HEK293T (cell line): Measurements from ENCODE around the gene LCP2.

Source experiments
- CTCF ChIA-PET: fragments of 350-600 bp; formaldehyde crosslinking; extraction: SDS; loops from one replicate; lab custom pipeline; 2021; ENCODE audit warnings: antibody characterized with exemption, inconsistent platforms; lab: Yijun Ruan, JAX
- POLR2A ChIA-PET: fragments of 350-600 bp; formaldehyde crosslinking; extraction: SDS; loops from one replicate; lab custom pipeline; 2020; ENCODE audit warnings: antibody characterized with exemption, inconsistent platforms; lab: Yijun Ruan, JAX
- DNase-seq: peaks from one replicate; pipeline ENCODE4 v3.0.0; 2012; ENCODE audit warnings: mixed read lengths; ENCODE audit errors: extremely low spot score
- ARNT ChIP-seq: fragments of 450-650 bp; IDR thresholded peaks from 2 replicates; pipeline ENCODE4 v1.6.1; 2017; ENCODE audit warnings: mild to moderate bottlenecking
- BHLHE40 ChIP-seq: fragments of 450-650 bp; IDR thresholded peaks from 2 replicates; pipeline ENCODE4 v1.6.1; 2016; ENCODE audit warnings: mild to moderate bottlenecking, moderate library complexity, borderline replicate concordance
- CTBP1 ChIP-seq: fragments of 450-650 bp; IDR thresholded peaks from 2 replicates; pipeline ENCODE4 v1.6.1; 2016; ENCODE audit warnings: borderline replicate concordance
- ELF4 ChIP-seq: fragments of 450-650 bp; IDR thresholded peaks from 2 replicates; pipeline ENCODE4 v1.6.1; 2017; ENCODE audit warnings: antibody characterized with exemption
- FOXA1 ChIP-seq: fragments of 450-650 bp; IDR thresholded peaks from 2 replicates; pipeline ENCODE4 v1.6.1; 2016; ENCODE audit warnings: mild to moderate bottlenecking
- FOXK2 ChIP-seq: fragments of 450-650 bp; IDR thresholded peaks from 2 replicates; pipeline ENCODE4 v1.6.1; 2016; ENCODE audit warnings: mild to moderate bottlenecking
- FOXM1 ChIP-seq: fragments of 450-650 bp; IDR thresholded peaks from 2 replicates; pipeline ENCODE4 v1.6.1; 2017; ENCODE audit warnings: mild to moderate bottlenecking, borderline replicate concordance
- HDGF ChIP-seq: fragments of 450-650 bp; IDR thresholded peaks from 2 replicates; pipeline ENCODE4 v1.6.1; 2017; ENCODE audit warnings: antibody characterized with exemption, borderline replicate concordance
- L3MBTL2 ChIP-seq: fragments of 450-650 bp; conservative IDR thresholded peaks from 2 replicates; pipeline ENCODE4 v1.6.1; 2016; ENCODE audit warnings: mild to moderate bottlenecking
- LEF1 ChIP-seq: fragments of 450-650 bp; IDR thresholded peaks from 2 replicates; pipeline ENCODE4 v1.6.1; 2017; ENCODE audit warnings: mild to moderate bottlenecking, borderline replicate concordance
- NFRKB ChIP-seq: fragments of 450-650 bp; IDR thresholded peaks from 2 replicates; pipeline ENCODE4 v1.6.1; 2016; ENCODE audit warnings: mild to moderate bottlenecking, moderate library complexity
- SP1 ChIP-seq: fragments of 450-650 bp; IDR thresholded peaks from 2 replicates; pipeline ENCODE4 v1.6.1; 2017
- SUZ12 ChIP-seq: fragments of 450-650 bp; IDR thresholded peaks from 2 replicates; pipeline ENCODE4 v1.6.1; 2016; ENCODE audit warnings: mild to moderate bottlenecking
- TARDBP ChIP-seq: fragments of 450-650 bp; IDR thresholded peaks from 2 replicates; pipeline ENCODE4 v1.6.1; 2016
- ZNF384 ChIP-seq: fragments of 450-650 bp; IDR thresholded peaks from 2 replicates; pipeline ENCODE4 v1.6.1; 2016
- TF ChIP-seq, protein P1 (sequence below): fragments of 450-650 bp; IDR thresholded peaks from 2 replicates; pipeline ENCODE4 v1.6.1; 2016

The LCP2 gene

DNA sequence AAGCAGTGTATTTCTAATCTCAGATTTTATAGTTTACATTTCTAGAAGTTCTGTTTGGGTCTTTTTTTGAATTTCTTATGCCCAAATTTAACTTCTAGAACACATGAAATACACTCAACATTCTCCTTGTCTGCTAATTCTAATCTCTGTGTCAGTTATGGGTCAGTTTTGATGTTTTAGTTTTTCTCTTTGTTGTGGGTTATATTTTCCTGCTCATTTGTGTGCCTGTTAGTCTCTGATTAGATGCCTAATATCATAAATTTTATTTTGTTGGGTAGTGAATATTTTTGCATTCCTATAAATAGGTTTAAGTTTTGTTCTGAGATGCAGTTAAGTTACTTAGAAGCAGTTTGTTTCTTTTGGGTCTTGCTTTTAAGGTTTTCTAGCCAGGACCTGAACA, 12.4 kb downstream of the LCP2 start:
- TF ChIP-seq FOXM1 (no peak), FOXA1 (no peak), FOXK2 (no peak), HDGF (no peak), SUZ12 (no peak), BHLHE40 (no peak), ZNF384 (no peak), ARNT (no peak), SP1 (no peak), L3MBTL2 (no peak), CTBP1 (no peak), ELF4 (no peak), TARDBP (no peak), NFRKB (no peak), LEF1 (no peak)
- TF ChIP-seq, protein P1, sequence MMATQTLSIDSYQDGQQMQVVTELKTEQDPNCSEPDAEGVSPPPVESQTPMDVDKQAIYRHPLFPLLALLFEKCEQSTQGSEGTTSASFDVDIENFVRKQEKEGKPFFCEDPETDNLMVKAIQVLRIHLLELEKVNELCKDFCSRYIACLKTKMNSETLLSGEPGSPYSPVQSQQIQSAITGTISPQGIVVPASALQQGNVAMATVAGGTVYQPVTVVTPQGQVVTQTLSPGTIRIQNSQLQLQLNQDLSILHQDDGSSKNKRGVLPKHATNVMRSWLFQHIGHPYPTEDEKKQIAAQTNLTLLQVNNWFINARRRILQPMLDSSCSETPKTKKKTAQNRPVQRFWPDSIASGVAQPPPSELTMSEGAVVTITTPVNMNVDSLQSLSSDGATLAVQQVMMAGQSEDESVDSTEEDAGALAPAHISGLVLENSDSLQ, result no peak
- DNase-seq, result no peak
- ChIA-PET POLR2A (no interaction called here), CTCF (no interaction called here)

DNA sequence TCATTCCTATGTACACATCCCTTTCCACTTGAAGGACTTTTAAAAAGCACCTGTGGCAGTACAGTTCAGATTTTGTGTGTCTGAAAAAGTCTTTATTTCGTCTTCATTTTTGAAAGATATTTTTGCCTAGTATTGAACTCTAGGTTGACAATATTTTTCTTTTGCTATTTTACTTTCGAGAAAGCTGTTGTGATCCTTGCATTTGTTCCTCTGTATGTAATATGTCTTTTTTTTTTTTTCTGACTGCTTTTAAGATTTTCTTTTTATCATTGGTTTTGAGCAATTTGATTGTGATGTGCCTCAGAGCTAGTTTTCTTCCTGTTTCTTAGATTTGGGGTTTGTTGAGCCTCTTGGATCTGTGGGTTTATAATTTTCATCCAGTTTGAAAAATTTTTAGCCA, 13.3 kb downstream of the LCP2 start:
- ChIA-PET POLR2A (no interaction called here), CTCF (no interaction called here)
- no peak for DNase-seq
- TF ChIP-seq LEF1 (no peak), NFRKB (no peak), ZNF384 (no peak), TARDBP (no peak), CTBP1 (no peak), ARNT (no peak), ELF4 (no peak), SUZ12 (no peak), BHLHE40 (no peak), FOXA1 (no peak)
- TF ChIP-seq, protein P1, result no peak

DNA sequence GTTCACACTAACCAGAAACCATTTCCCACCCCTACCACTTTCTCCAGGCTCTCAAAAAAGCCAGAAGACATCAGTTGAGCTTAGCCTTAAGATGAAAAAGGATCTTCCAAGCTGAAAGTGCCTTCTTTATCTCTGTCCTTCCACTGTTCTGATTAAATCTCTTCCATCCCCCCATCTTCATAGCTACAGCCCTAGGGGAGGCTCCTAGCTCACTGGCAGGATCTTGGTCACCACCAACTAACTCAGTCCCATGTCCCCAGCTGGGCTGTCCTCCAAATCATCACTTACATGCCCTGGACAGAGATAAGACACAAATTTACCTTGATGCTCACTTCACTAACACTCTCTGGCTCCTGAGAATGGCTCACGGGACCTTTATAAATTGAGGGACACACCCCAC, 14.3 kb downstream of the LCP2 start:
- DNase-seq, result no peak
- no peak for TF ChIP-seq SP1
- TF ChIP-seq, protein P1, result no peak
- TF ChIP-seq CTBP1, result no peak
- TF ChIP-seq FOXA1, result no peak
- no peak for TF ChIP-seq HDGF
- no peak for TF ChIP-seq SUZ12
- TF ChIP-seq L3MBTL2, result no peak
- no peak for TF ChIP-seq TARDBP
- TF ChIP-seq FOXM1, result no peak
- TF ChIP-seq ZNF384, result no peak
- TF ChIP-seq LEF1, result no peak
- TF ChIP-seq BHLHE40, result no peak
- TF ChIP-seq ARNT, result no peak
- no peak for TF ChIP-seq FOXK2
- TF ChIP-seq NFRKB, result no peak
- TF ChIP-seq ELF4, result no peak
- POLR2A ChIA-PET, result no interaction called here
- CTCF ChIA-PET, result interaction anchor here (1.2 to 1.7 kb wide), 3 partner anchors 10 to 58 kb away, joined by 4 to 6 read pairs (median 4); no protein-coding TSS in a partner anchor

DNA sequence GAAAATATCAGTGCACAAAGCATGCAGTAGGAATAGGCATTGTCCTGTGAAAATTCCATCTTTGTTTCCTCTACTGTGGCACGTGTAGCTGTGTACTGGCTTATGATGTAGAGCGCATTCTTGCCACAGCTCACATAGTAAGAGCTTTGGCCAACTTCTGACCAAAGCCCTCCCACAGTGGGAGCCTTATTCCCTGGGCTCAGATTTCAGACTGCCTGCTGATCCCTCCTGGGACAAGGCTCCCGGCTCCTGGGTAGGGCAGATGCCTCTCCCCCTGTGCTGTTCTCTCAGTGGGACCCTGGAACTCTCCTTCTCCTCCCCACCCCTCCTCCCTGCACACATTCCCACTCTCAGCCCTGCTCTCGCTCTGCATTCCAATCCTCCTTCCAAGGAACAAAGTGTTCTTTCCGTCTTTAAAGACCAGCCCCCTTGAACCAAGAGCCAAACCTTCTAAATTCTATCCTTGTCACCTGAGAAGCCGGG, 17.5 kb downstream of the LCP2 start:
- TF ChIP-seq ZNF384 (no peak), L3MBTL2 (no peak), SUZ12 (no peak), ELF4 (no peak), TARDBP (no peak), FOXM1 (no peak), SP1 (no peak), FOXA1 (no peak), HDGF (no peak), FOXK2 (no peak)
- TF ChIP-seq, protein P1, result no peak
- ChIA-PET CTCF (interaction anchor here (1.5 kb wide), 1 partner anchor 14 kb away, joined by 5 read pairs; no protein-coding TSS in a partner anchor), POLR2A (no interaction called here)
- no peak for DNase-seq

DNA sequence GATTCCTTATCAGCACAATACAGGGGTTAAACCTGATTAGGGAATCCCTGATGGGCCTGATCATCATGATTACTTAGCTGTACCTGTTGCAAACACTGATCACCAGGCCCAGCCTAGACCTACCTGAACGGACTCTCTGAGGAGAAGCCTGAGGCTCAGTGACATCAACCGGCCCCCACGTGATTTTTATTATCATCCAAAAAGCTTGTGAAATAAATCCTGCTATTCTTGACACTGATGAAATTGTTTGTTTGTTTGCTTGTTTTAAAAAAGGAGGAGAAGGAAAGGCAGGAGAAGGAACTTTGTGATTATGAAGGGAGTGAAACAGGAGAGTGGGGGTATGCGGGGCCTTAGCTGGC, 18.1 kb downstream of the LCP2 start:
- POLR2A ChIA-PET, result no interaction called here

More for the DNA sequence above, 18.1 kb downstream of the LCP2 start:
- DNase-seq, result no peak
- TF ChIP-seq CTBP1 (no peak), LEF1 (no peak), BHLHE40 (no peak), SUZ12 (no peak), FOXM1 (no peak), ELF4 (no peak), ARNT (no peak), FOXA1 (no peak)
- TF ChIP-seq, protein P1, result no peak
- CTCF ChIA-PET, result interaction anchor here (1.5 kb wide), 1 partner anchor 13 kb away, joined by 5 read pairs; no protein-coding TSS in a partner anchor
